Stimulated activated naive CD8-positive, alpha-beta T cell treated with anti-CD3 and anti-CD28 coated beads, Interleukin-15, Interleukin-2, amounts not matched to agents 100 ng/mL and 50 ng/mL, for 24 hours (primary cell): ENCODE results near the gene ARHGEF33.

Experiments
- H3K27ac Mint-ChIP-seq: one replicate; pipeline ENCODE4 v1.8.0; 2021; ENCODE audit warnings: mild to moderate bottlenecking, mixed read lengths
- H3K27me3 Mint-ChIP-seq: one replicate; pipeline ENCODE4 v1.8.0; 2021; ENCODE audit warnings: mixed read lengths
- H3K36me3 Mint-ChIP-seq: one replicate; pipeline ENCODE4 v1.8.0; 2021; ENCODE audit warnings: low read depth, mixed read lengths
- H3K4me1 Mint-ChIP-seq: one replicate; pipeline ENCODE4 v1.8.0; 2021; ENCODE audit warnings: low read depth, mixed read lengths
- H3K4me3 Mint-ChIP-seq: one replicate; pipeline ENCODE4 v1.8.0; 2021; ENCODE audit warnings: mild to moderate bottlenecking, mixed read lengths
- H3K9me3 Mint-ChIP-seq: one replicate; pipeline ENCODE4 v1.8.0; 2021; ENCODE audit warnings: mixed read lengths

Gene ARHGEF33

GRCh38 chr2:38892819-38893218 is 3.1 kb downstream of the ARHGEF33 start:
- Mint-ChIP-seq H3K4me1 (peaks cover 5% of the 10 kb centered on the region), H3K27me3 (peaks cover 3% of the 10 kb centered on the region), H3K27ac (peak overlapping the region; percentile 31), H3K4me3 (no peak overlapping the region), H3K9me3 (no peaks in the 10 kb centered on the region), H3K36me3 (no peaks in the 10 kb centered on the region)

GRCh38 chr2:38898256-38898655 is 8.6 kb downstream of the ARHGEF33 start:
- H3K9me3 Mint-ChIP-seq = no peaks in the 10 kb centered on the region

GRCh38 chr2:38900726-38901125 is 11.1 kb downstream of the ARHGEF33 start:
- Mint-ChIP-seq H3K4me1 (no peaks in the 10 kb centered on the region), H3K27ac (peak overlapping the region; percentile 32), H3K27me3 (peaks cover 7% of the 10 kb centered on the region), H3K4me3 (no peak overlapping the region), H3K9me3 (no peaks in the 10 kb centered on the region), H3K36me3 (no peaks in the 10 kb centered on the region)

More at GRCh38 chr2:38898256-38898655, 8.6 kb downstream of the ARHGEF33 start:
- peaks cover 7% of the 10 kb centered on the region for H3K27me3 Mint-ChIP-seq
- no peak overlapping the region for H3K27ac Mint-ChIP-seq
- H3K4me1 Mint-ChIP-seq = no peaks in the 10 kb centered on the region
- no peaks in the 10 kb centered on the region for H3K36me3 Mint-ChIP-seq
- H3K4me3 Mint-ChIP-seq = no peak overlapping the region

GRCh38 chr2:38905251-38905650 is 15.6 kb downstream of the ARHGEF33 start:
- Mint-ChIP-seq H3K9me3 (no peaks in the 10 kb centered on the region), H3K27ac (no peak overlapping the region), H3K4me1 (peaks cover 16% of the 10 kb centered on the region), H3K4me3 (no peak overlapping the region), H3K27me3 (no peaks in the 10 kb centered on the region), H3K36me3 (no peaks in the 10 kb centered on the region)

- H3K36me3 Mint-ChIP-seq = no peaks in the 10 kb centered on the region
- no peaks in the 10 kb centered on the region for H3K27me3 Mint-ChIP-seq
- H3K27ac Mint-ChIP-seq = peak overlapping the region; percentile 47
- H3K4me1 Mint-ChIP-seq = peaks cover 16% of the 10 kb centered on the region
- no peaks in the 10 kb centered on the region for H3K9me3 Mint-ChIP-seq
- no peak overlapping the region for H3K4me3 Mint-ChIP-seq
These were observed 17.6 kb downstream of the ARHGEF33 start for GRCh38 chr2:38907242-38907641.

GRCh38 chr2:38907743-38908562 is 18.3 kb downstream of the ARHGEF33 start:
- H3K27ac Mint-ChIP-seq = peak overlapping the region; percentile 47
- H3K9me3 Mint-ChIP-seq = no peaks in the 10 kb centered on the region
- peaks cover 16% of the 10 kb centered on the region for H3K4me1 Mint-ChIP-seq
- H3K4me3 Mint-ChIP-seq = no peak overlapping the region
- H3K27me3 Mint-ChIP-seq = no peaks in the 10 kb centered on the region
- H3K36me3 Mint-ChIP-seq = no peaks in the 10 kb centered on the region

GRCh38 chr2:38909872-38910271 is 20.2 kb downstream of the ARHGEF33 start:
- Mint-ChIP-seq H3K27ac (no peak overlapping the region), H3K4me3 (no peak overlapping the region), H3K9me3 (no peaks in the 10 kb centered on the region), H3K27me3 (no peaks in the 10 kb centered on the region), H3K36me3 (no peaks in the 10 kb centered on the region), H3K4me1 (peaks cover 16% of the 10 kb centered on the region)

GRCh38 chr2:38911191-38911590 is 21.5 kb downstream of the ARHGEF33 start:
- H3K4me3 Mint-ChIP-seq = no peak overlapping the region
- H3K36me3 Mint-ChIP-seq = no peaks in the 10 kb centered on the region
- H3K27me3 Mint-ChIP-seq = no peaks in the 10 kb centered on the region
- no peaks in the 10 kb centered on the region for H3K9me3 Mint-ChIP-seq
- peaks cover 16% of the 10 kb centered on the region for H3K4me1 Mint-ChIP-seq
- no peak overlapping the region for H3K27ac Mint-ChIP-seq

- Mint-ChIP-seq H3K4me3 (no peak overlapping the region), H3K27ac (no peak overlapping the region), H3K27me3 (no peaks in the 10 kb centered on the region), H3K9me3 (no peaks in the 10 kb centered on the region), H3K36me3 (no peaks in the 10 kb centered on the region), H3K4me1 (peaks cover 14% of the 10 kb centered on the region)
These were observed 22.9 kb downstream of the ARHGEF33 start for GRCh38 chr2:38912619-38913018.

- Mint-ChIP-seq H3K4me3 (no peak overlapping the region), H3K4me1 (no peaks in the 10 kb centered on the region), H3K9me3 (no peaks in the 10 kb centered on the region), H3K27me3 (no peaks in the 10 kb centered on the region), H3K36me3 (no peaks in the 10 kb centered on the region), H3K27ac (no peak overlapping the region)
These were observed 32.7 kb downstream of the ARHGEF33 start for GRCh38 chr2:38922389-38922788.

GRCh38 chr2:38922902-38923301 is 33.2 kb downstream of the ARHGEF33 start:
- Mint-ChIP-seq H3K4me3 (no peak overlapping the region), H3K27me3 (no peaks in the 10 kb centered on the region), H3K9me3 (no peaks in the 10 kb centered on the region), H3K27ac (no peak overlapping the region), H3K36me3 (no peaks in the 10 kb centered on the region), H3K4me1 (no peaks in the 10 kb centered on the region)

- no peak overlapping the region for H3K4me3 Mint-ChIP-seq
- H3K36me3 Mint-ChIP-seq = no peaks in the 10 kb centered on the region
- H3K9me3 Mint-ChIP-seq = no peaks in the 10 kb centered on the region
- H3K4me1 Mint-ChIP-seq = no peaks in the 10 kb centered on the region
- no peaks in the 10 kb centered on the region for H3K27me3 Mint-ChIP-seq
- no peak overlapping the region for H3K27ac Mint-ChIP-seq
These were observed 36.3 kb downstream of the ARHGEF33 start for GRCh38 chr2:38925982-38926381.

GRCh38 chr2:38930600-38930999 is 40.9 kb downstream of the ARHGEF33 start:
- H3K27ac Mint-ChIP-seq = no peak overlapping the region

GRCh38 chr2:38932586-38932985 is 42.9 kb downstream of the ARHGEF33 start:
- Mint-ChIP-seq H3K27me3 (peaks cover 5% of the 10 kb centered on the region), H3K4me1 (peaks cover 5% of the 10 kb centered on the region), H3K9me3 (no peaks in the 10 kb centered on the region), H3K27ac (no peak overlapping the region), H3K36me3 (no peaks in the 10 kb centered on the region), H3K4me3 (no peak overlapping the region)

More at GRCh38 chr2:38930600-38930999, 40.9 kb downstream of the ARHGEF33 start:
- no peaks in the 10 kb centered on the region for H3K9me3 Mint-ChIP-seq
- no peak overlapping the region for H3K4me3 Mint-ChIP-seq
- no peaks in the 10 kb centered on the region for H3K36me3 Mint-ChIP-seq
- H3K4me1 Mint-ChIP-seq = peaks cover 2% of the 10 kb centered on the region
- H3K27me3 Mint-ChIP-seq = peaks cover 5% of the 10 kb centered on the region

GRCh38 chr2:38933653-38934052 is 44.0 kb downstream of the ARHGEF33 start:
- H3K4me3 Mint-ChIP-seq = no peak overlapping the region
- H3K36me3 Mint-ChIP-seq = no peaks in the 10 kb centered on the region
- no peaks in the 10 kb centered on the region for H3K9me3 Mint-ChIP-seq
- H3K4me1 Mint-ChIP-seq = peaks cover 5% of the 10 kb centered on the region
- no peak overlapping the region for H3K27ac Mint-ChIP-seq
- H3K27me3 Mint-ChIP-seq = peaks cover 5% of the 10 kb centered on the region

- no peak overlapping the region for H3K27ac Mint-ChIP-seq
- H3K36me3 Mint-ChIP-seq = no peaks in the 10 kb centered on the region
- peaks cover 5% of the 10 kb centered on the region for H3K4me1 Mint-ChIP-seq
- H3K4me3 Mint-ChIP-seq = no peak overlapping the region
- H3K9me3 Mint-ChIP-seq = no peaks in the 10 kb centered on the region
- peaks cover 5% of the 10 kb centered on the region for H3K27me3 Mint-ChIP-seq
These were observed 45.1 kb downstream of the ARHGEF33 start for GRCh38 chr2:38934742-38935141.
